Cerebellar cortex (tissue), 1 donor: ENCODE measurements around the gene SGMS1.
A peak's percentile ranks its signal among the peaks of the same experiment; 100 is the strongest.
"Not testable (repeated sequence)": the region's sequence is repeated elsewhere in the genome, so short reads cannot be mapped to it uniquely, and the experiment has no call there.

Source experiments
- DNase-seq: peaks from one replicate; pipeline ENCODE4 v3.0.0-alpha.2; 2015; ENCODE audit warnings: low spot score

SGMS1 gene

GRCh38 chr10:50508315-50509051 is 115.3 kb downstream of the SGMS1 start:
- DNase-seq: no peak

DNA sequence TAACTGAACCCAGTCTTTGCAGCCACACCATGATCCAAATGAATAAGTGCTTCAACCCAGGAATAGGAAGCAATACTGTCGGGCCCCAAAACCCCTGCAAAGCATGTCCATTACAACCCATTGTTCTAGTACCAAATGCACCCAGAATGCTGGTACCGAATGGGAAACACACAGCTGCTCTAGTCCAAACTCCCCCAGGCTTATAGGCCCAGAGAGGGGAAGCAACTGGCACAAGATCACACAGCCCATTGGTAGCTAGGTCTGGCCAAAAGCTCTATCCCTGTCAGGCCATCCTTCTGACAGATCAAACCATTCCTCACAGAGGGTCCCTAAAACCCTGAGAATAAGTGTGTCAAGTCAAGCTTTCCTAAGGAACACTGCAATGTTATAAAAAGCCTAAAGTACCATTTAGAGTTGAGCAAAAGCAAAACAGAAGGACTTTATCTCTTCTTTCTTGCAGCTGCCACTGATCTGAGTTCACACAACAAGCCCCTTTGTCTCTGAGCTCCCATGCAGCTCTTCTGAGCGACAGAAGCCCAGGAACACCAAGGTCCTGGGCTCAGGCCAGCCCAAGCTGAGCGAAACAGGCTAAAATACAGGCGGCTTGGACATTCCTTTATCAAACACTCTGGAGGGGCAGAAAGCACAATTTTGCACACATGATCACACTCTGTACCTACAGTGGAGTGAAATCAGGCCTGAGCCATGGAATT is 116.7 kb downstream of the SGMS1 start:
- peak; percentile 64 for DNase-seq

DNA sequence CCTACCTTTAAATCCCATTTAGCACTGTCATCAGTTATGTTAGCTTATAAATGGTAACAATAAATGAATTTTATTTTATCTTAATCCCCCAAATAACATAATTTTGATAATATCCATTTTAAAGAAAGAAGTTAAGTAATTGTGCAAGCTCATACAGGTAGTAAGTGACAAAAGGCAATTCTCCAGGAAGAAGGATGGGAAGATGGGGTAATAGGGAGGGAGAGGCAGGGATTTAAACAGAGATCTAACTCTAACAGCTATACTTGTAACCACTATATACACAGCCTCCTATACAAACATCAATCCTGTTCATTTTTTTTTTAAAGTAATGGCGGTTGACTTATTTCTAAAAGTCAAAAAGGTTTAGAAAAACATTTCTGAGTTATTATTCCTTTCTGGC is 119.4 kb downstream of the SGMS1 start:
- DNase-seq: no peak

- no peak for DNase-seq
Observed at GRCh38 chr10:50503661-50504320, 120.0 kb downstream of the SGMS1 start.

DNA sequence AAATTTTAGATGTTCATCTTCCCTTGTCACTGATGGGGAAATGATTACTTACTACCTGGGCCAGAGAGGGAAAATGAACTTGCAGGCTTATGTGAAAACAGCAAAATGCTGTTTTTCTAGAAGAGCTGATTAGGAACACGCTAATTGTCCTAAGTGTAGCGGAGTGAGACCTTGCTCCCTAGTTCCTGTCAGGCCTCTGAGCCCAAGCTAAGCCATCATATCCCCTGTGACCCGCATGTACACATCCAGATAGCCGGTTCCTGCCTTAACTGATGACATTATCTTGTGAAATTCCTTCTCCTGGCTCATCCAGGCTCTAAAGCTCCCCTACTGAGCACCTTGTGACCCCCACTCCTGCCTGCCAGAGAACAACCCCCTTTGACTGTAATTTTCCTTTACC is 120.6 kb downstream of the SGMS1 start:
- not testable (repeated sequence) for DNase-seq

GRCh38 chr10:50501924-50502452 is 121.8 kb downstream of the SGMS1 start:
- no peak for DNase-seq

DNA sequence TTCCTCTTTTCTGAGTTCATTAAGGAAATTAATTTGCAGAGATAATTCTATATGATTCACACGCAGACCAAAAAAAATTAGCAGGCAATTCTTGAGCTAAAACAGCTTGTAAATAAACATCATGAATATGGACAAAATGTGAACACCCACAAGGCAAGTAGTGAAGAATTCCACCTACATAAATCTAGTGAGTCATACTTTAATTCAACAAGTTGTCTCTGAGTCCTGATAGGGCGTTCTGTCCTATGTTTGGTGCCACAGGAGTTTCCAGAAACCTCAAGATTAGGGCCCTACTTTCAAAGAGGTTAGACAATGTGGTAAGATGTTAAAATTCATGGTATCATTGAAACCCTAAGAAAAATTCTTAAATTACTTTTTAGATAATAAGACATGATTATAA is 122.3 kb downstream of the SGMS1 start:
- DNase-seq: no peak

GRCh38 chr10:50498465-50498864 is 125.3 kb downstream of the SGMS1 start:
- DNase-seq: no peak

DNA sequence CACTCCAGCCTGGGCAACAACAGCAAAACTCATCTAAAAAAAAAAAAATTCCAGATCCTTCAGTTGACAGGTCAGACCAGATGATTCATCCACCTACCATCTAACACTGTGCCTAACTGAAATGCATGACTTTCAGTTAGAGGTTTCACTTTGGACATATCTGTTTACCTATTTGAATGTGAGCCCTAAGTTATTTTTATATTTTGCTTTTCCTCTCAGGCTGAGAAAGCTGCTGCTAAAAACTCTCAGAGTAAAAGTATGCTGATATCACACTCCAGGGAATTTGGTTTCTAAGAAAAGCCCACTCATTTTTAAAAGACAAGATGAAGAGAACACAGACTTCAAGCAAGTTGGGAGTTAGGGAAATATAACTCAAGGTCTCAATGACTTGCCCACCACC is 126.0 kb downstream of the SGMS1 start:
- no peak for DNase-seq

- DNase-seq: no peak
Observed at GRCh38 chr10:50496228-50496627, 127.5 kb downstream of the SGMS1 start.

DNA sequence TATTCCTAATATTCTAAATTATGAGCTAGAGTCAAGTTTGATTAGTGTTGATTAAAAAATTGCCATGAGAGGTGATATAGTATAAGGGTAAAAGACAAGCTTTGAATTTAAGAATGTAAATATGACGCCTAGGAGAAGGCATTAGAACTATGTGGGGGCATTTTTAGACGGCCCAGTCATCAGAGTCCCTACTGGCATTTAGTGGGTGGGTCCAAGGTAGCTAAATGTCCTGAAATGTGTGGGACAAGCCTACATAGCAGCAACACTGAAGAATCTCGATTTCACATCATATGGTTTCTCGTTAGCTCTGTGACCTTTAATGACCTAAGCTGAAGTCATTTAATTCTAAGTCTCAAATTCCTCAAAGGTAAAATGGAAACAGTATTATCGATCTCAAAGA is 133.5 kb downstream of the SGMS1 start:
- DNase-seq: no peak

- not testable (repeated sequence) for DNase-seq
Observed at GRCh38 chr10:50484550-50484949, 139.2 kb downstream of the SGMS1 start.

- no peak for DNase-seq
Observed at GRCh38 chr10:50480054-50481007, 143.4 kb downstream of the SGMS1 start.

- no peak for DNase-seq
Observed at GRCh38 chr10:50477287-50478203, 146.2 kb downstream of the SGMS1 start.

DNA sequence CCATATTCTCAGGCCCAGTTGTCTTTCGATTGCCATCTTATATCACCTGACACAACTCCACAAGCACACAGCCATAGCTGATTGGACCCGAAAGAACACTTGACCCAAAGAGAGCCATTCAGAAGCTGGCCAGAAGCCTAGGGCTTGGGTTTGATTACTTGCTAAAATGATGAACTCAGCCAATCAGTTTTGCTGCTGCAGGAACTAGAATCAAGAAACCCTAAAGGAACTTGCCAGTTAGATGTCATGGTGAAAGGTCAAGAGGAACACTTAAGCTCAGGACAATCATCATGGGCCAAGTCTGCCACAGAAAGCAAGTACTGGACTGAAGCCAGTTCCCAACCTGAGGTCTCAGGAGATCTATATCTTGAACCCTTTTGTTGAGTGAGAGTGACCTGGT is 150.0 kb downstream of the SGMS1 start:
- no peak for DNase-seq

- no peak for DNase-seq
Observed at GRCh38 chr10:50472914-50473313, 150.8 kb downstream of the SGMS1 start.

DNA sequence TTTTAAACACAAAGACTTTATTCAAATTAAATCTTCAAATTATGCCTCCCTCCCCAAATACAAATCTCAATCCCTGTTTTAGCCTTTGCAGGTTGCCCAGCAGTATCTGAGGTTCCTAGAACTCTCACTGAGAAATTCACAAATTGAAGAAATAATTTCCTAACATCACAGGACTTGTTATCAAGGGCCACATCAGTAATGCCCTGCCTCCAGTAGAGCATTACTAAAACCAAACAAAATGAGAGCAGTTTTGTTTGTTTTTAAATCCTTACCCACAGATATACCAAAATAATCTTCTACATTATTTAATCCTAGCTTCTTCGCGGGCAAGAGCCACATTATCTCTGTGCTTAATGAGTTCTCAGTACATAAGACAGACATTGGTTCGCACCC is 152.2 kb downstream of the SGMS1 start:
- no peak for DNase-seq

DNA sequence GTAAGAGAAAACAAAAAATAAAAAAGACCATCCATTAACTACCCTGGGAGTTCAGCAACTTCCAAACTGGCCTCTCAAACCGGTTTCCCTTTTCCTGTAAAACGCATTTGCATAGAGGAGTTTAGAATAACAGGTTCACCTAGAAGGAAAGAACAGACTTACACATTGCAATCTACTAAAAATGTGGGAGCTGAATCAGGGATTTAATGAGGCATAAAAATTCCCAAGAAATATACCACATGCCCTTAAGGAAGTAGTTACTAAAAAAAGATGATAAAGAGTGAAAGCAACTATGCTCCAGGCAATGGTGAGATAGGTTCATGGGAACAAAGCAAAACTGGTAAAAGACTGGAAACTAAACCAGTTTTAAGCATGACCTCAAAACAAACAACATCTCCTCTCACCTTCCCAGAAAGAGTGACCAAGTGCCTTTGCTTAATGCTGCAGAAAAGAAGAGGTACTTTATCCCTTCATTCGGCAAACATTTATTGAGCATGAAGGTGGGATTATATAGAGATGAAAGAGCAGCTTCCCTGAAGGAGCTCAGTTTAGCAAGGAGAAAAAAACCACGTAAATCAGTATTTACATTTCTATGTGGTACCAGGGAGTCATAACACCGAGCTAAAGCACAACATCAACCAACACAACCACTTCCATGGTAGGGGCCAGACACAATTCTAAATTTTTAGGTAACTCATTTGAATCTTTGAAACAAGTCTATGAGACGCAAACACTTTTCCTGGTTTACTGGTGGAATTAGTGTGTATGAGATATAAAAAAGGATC is 152.8 kb downstream of the SGMS1 start:
- DNase-seq: no peak

- DNase-seq: no peak
Observed at GRCh38 chr10:50470345-50470744, 153.4 kb downstream of the SGMS1 start.

- no peak for DNase-seq
Observed at GRCh38 chr10:50469778-50470193, 154.0 kb downstream of the SGMS1 start.
